ENCODE measurements around the gene FAM229B. TPM values are rescaled to one million over a fixed set of nuclear protein-coding genes. Genes with fewer than 3 reads are reported as not detected.
"Not testable (repeated sequence)": the region's sequence is repeated elsewhere in the genome, so short reads cannot be mapped to it uniquely, and the experiment has no call there.

The FAM229B gene
- total RNA-seq, 4 donors from 2014 or later: 0.76 to 7.4 (median 2.4) TPM

- no peak overlapping the region for H3K27ac ChIP-seq
- H3K4me3 ChIP-seq: no peak overlapping the region
- intact Hi-C loops (cut with DNase I): no loop called here
- no peaks in the 10 kb centered on the region for H3K4me1 ChIP-seq
- WGBS, 2 donors: 70 to 96% methylated on average over 2 of the region's 2 CpGs
- H3K27me3 ChIP-seq: no peaks in the 10 kb centered on the region
- no peak for DNase-seq
- no peaks in the 10 kb centered on the region for H3K9me3 ChIP-seq
- peaks cover 0 to 13% (median 0%) of the 10 kb centered on the region in 3 donors for H3K36me3 ChIP-seq
- TF ChIP-seq POLR2A (IDR thresholded peaks at IDR 0.05) (no peak), CTCF (IDR thresholded peaks at IDR 0.05) (no peak)
Observed at GRCh38 chr6:112096901-112097300, 9.5 kb downstream of the FAM229B start.

- Histone ChIP-seq H3K4me3 (no peak overlapping the region), H3K4me1 (no peaks in the 10 kb centered on the region), H3K9me3 (no peaks in the 10 kb centered on the region), H3K36me3 (peaks cover 0 to 17% (median 0%) of the 10 kb centered on the region in 3 donors), H3K27ac (no peak overlapping the region), H3K27me3 (no peaks in the 10 kb centered on the region)
- 82 to 84% methylated on average over 4 of the region's 4 CpGs for WGBS, 2 donors
- intact Hi-C loops (cut with DNase I): no loop called here
- no peak for TF ChIP-seq POLR2A (IDR thresholded peaks at IDR 0.05)
- TF ChIP-seq CTCF (IDR thresholded peaks at IDR 0.05): no peak
- no peak for DNase-seq
Observed at GRCh38 chr6:112100561-112100960, 13.2 kb downstream of the FAM229B start.

GRCh38 chr6:112106026-112106425 lies 18.6 kb downstream of the FAM229B start:
- 71 to 80% methylated on average over 1 of the region's 2 CpGs for whole genome bisulfite sequencing, 2 donors
- DNase-seq; H3K27me3 ChIP-seq; H3K27ac ChIP-seq; intact Hi-C loops (cut with DNase I); H3K9me3 ChIP-seq; H3K4me1 ChIP-seq; H3K4me3 ChIP-seq: not testable (repeated sequence)
- peaks cover 0 to 32% (median 0%) of the 10 kb centered on the region in 3 donors for H3K36me3 ChIP-seq

GRCh38 chr6:112106562-112106961 lies 19.2 kb downstream of the FAM229B start:
- DNase-seq: no peak
- no peak for TF ChIP-seq CTCF (IDR thresholded peaks at IDR 0.05)
- no peak for TF ChIP-seq POLR2A (IDR thresholded peaks at IDR 0.05)
- H3K36me3 ChIP-seq: peaks cover 0 to 28% (median 0%) of the 10 kb centered on the region in 3 donors
- no peaks in the 10 kb centered on the region for H3K4me1 ChIP-seq
- intact Hi-C loops (cut with DNase I): no loop called here
- no peak overlapping the region for H3K4me3 ChIP-seq
- no peaks in the 10 kb centered on the region for H3K9me3 ChIP-seq
- H3K27ac ChIP-seq: no peak overlapping the region
- no peaks in the 10 kb centered on the region for H3K27me3 ChIP-seq
- 55 to 57% methylated on average over 2 of the region's 2 CpGs for WGBS, 2 donors

- no peak overlapping the region for H3K27ac ChIP-seq
- 57 to 68% methylated on average over 9 of the region's 9 CpGs for WGBS, 2 donors
- no peaks in the 10 kb centered on the region for H3K27me3 ChIP-seq
- intact Hi-C loops (cut with DNase I): no loop called here
- peaks cover 0 to 42% (median 0%) of the 10 kb centered on the region in 3 donors for H3K36me3 ChIP-seq
- no peaks in the 10 kb centered on the region for H3K4me1 ChIP-seq
- no peak for DNase-seq
- H3K4me3 ChIP-seq: no peak overlapping the region
- TF ChIP-seq POLR2A (IDR thresholded peaks at IDR 0.05): no peak
- TF ChIP-seq CTCF (IDR thresholded peaks at IDR 0.05): no peak
- no peaks in the 10 kb centered on the region for H3K9me3 ChIP-seq
Observed at GRCh38 chr6:112109262-112109661, 21.9 kb downstream of the FAM229B start.

GRCh38 chr6:112113431-112113830 lies 26.0 kb downstream of the FAM229B start:
- no peak overlapping the region for H3K27ac ChIP-seq
- DNase-seq: no peak
- peaks cover 0 to 62% (median 0%) of the 10 kb centered on the region in 3 donors for H3K36me3 ChIP-seq
- no peaks in the 10 kb centered on the region for H3K4me1 ChIP-seq
- no peak overlapping the region for H3K4me3 ChIP-seq
- TF ChIP-seq POLR2A (IDR thresholded peaks at IDR 0.05) (no peak), CTCF (IDR thresholded peaks at IDR 0.05) (no peak)
- no peaks in the 10 kb centered on the region for H3K9me3 ChIP-seq
- WGBS, 2 donors: 60 to 74% methylated on average over 3 of the region's 3 CpGs
- intact Hi-C loops (cut with DNase I): no loop called here
- no peaks in the 10 kb centered on the region for H3K27me3 ChIP-seq

All from esophagus squamous epithelium (tissue), 5 donors.